ENCODE data around the gene KLRF1.

The KLRF1 gene

DNA sequence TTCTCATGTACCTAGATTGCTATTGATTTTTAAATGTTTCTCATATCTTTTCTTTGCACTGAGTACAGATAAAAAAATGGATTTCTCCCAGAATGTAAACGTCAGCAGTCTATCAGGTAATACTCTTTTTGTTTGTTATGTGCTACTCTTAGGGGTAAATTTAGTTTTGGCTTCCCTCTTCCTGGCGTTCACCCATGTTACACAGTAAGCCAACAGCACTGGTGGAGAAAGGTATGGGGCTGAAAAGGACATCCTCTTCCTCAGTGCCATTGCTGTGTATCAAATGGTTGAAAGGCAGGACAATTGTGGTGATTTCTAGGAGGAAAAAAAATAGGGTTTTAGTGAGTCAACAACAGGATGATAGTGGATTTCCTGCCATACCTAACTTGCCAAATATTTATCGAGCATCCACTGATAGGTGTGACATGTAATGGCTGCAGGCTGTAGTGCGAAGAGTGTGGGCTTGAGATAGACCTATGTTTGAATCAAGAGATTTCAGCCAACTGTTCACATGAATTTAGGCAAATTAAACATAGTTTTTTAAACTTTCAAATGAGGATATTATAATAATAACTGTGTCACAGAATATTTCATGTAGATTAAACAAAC, 61.5 kb downstream of the KLRF1 start:
- Histone ChIP-seq H3K9me3 (ENCODE audit: severe bottlenecking) (peaks cover 2% of the 10 kb centered on the region), H3K36me3 (no peaks in the 10 kb centered on the region), H3K4me3 (ENCODE audit: low read depth, low read length) (no peak overlapping the region), H3K27ac (no peak overlapping the region), H3K27me3 (ENCODE audit: insufficient read depth, low read depth, severe bottlenecking) (no peaks in the 10 kb centered on the region)
- DNase-seq: no peak
- TF ChIP-seq, protein P1, sequence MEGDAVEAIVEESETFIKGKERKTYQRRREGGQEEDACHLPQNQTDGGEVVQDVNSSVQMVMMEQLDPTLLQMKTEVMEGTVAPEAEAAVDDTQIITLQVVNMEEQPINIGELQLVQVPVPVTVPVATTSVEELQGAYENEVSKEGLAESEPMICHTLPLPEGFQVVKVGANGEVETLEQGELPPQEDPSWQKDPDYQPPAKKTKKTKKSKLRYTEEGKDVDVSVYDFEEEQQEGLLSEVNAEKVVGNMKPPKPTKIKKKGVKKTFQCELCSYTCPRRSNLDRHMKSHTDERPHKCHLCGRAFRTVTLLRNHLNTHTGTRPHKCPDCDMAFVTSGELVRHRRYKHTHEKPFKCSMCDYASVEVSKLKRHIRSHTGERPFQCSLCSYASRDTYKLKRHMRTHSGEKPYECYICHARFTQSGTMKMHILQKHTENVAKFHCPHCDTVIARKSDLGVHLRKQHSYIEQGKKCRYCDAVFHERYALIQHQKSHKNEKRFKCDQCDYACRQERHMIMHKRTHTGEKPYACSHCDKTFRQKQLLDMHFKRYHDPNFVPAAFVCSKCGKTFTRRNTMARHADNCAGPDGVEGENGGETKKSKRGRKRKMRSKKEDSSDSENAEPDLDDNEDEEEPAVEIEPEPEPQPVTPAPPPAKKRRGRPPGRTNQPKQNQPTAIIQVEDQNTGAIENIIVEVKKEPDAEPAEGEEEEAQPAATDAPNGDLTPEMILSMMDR (IDR thresholded peaks at IDR 0.05; ENCODE audit: low read depth, low read length): no peak
